GM20000 (cell line): ENCODE measurements around the gene SEL1L3.

Source experiments
- DNase-seq: peaks from one replicate; pipeline ENCODE4 v3.0.0; 2012; ENCODE audit warnings: low spot score
- TF ChIP-seq, protein P1 (sequence below): IDR thresholded peaks from 2 replicates; pipeline ENCODE4 v1.5.1; 2012; ENCODE audit warnings: mild to moderate bottlenecking, control low read depth; ENCODE audit errors: extremely low read depth, missing control alignments

The SEL1L3 gene

GRCh38 chr4:25845841-25846653 lies 16.7 kb downstream of the SEL1L3 start:
- TF ChIP-seq, protein P1, sequence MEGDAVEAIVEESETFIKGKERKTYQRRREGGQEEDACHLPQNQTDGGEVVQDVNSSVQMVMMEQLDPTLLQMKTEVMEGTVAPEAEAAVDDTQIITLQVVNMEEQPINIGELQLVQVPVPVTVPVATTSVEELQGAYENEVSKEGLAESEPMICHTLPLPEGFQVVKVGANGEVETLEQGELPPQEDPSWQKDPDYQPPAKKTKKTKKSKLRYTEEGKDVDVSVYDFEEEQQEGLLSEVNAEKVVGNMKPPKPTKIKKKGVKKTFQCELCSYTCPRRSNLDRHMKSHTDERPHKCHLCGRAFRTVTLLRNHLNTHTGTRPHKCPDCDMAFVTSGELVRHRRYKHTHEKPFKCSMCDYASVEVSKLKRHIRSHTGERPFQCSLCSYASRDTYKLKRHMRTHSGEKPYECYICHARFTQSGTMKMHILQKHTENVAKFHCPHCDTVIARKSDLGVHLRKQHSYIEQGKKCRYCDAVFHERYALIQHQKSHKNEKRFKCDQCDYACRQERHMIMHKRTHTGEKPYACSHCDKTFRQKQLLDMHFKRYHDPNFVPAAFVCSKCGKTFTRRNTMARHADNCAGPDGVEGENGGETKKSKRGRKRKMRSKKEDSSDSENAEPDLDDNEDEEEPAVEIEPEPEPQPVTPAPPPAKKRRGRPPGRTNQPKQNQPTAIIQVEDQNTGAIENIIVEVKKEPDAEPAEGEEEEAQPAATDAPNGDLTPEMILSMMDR = no peak
- DNase-seq = no peak

DNA sequence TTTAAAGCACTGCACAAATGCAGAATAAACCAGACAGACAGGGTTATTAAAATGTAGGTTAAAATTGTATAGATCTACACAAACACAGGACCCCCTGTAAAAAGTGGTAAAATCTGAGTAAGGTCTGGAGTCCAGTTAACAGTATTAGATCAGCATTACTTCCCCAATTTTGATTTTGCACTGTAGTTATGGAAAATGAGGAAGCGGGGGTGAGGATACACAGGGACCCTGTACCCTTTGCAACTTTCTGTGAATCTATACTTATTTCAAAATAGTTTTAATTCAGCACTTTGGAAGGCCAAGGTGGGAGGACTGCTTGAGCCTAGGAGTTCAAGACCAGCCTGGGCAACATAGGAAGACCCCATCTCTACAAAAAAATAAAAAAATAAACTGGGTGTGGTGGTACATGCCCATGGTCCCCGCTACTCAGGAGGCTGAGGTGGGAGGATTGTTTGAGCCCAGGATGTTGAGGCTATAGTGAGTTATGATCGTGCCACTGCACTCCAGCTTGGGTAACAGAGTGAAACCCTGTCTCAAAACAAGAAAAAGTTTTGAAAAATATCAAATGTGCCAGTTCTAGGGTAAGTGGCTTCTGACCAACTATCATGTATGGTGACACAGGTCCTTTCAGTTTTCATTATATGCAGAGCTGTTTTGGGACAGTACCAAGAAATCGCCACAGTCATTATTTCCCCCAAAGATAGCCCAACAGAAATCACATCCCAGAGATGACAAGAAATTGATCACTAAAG lies 17.7 kb downstream of the SEL1L3 start:
- TF ChIP-seq, protein P1 = no peak
- DNase-seq = no peak

- peak; percentile 44 for DNase-seq
- TF ChIP-seq, protein P1 = no peak
Observed at GRCh38 chr4:25843340-25844097, 19.3 kb downstream of the SEL1L3 start.

DNA sequence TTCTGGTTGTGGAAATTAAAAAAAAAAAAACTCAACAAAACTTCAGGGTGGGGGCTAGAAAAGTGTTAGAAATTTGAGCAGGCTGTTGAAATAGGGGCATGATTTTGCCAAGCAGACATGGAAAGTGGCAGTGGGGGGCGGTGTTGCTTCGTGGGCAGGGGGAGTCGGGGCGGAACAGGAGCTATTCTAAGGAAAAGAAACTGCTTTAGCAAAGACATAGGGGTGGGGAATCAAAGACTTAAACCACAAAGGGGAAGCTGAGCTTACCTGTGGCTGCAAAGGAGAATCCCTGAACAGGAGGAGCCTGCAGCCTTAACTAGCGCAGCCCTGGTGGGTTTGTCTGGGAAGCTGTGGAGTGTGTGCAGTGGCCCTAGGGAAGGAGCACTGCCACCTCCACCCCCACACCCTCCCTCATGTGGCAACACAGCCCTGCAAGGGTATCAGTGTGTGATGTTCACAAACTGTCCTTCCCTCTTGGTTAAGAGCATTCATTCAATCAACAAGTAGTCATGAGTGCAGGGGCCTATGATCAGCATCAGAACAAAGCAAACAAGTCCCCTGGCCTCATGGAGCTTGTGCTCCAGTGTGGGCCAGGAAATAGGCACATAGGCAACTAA lies 20.5 kb downstream of the SEL1L3 start:
- DNase-seq = peak; percentile 63
- TF ChIP-seq, protein P1 = peak; percentile 58

DNA sequence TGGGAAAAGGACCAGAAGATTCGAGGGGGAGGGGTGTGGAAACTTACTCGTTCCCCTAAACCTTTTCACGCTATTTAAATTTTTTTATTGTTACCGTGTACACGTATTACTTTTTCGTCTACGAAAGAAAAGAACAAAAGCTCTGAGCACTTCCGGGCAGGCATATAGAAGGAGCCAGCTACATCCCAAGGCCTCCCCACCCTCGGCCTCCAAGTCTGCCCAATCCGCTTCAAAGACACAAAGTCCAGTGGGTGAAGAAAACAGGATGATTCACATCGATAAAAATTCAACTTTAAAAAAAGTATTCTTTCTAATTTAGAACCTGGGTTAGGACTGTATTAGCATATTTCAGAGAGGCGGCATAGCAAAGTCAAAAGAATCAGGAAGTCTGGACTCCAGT lies 23.1 kb downstream of the SEL1L3 start:
- no peak for DNase-seq
- TF ChIP-seq, protein P1 = no peak

DNA sequence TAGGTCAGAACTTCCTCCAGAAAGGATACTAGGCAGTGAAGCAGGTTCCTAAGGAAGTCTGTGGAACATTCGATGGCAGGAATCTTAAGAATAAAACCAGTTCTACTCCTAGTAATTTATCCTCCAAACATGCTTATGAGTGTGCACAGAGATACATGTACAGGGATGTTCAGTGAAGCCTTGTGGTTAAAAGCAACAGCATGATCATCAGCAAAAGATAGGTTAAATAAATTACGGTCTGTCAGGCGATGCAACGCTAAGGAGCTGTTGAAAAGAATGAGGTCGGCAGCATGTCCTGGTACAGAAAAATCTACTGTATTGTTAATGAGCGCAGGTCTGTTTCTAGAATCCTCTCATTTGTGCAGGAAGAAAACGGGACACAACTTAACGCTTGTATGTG lies 23.6 kb downstream of the SEL1L3 start:
- TF ChIP-seq, protein P1 = no peak
- DNase-seq = no peak

DNA sequence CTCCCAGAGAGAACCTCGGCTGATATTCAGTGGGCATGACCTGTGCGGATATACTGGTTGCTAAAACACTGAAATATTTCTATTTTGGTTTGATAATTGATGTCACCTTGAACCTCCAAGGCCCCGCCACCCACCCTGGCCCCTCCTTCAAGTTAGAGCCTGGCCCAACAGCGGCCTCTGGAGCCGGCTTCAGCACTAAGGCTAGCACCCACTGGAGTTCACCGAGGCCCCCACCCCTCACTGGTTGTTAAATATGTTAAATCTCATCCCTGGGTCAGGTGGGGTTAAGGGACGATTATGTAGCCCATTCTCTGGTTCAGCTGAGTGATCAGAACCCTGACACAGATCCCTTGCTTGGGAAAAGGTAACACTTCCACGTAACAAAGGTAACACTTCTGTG lies 24.3 kb downstream of the SEL1L3 start:
- TF ChIP-seq, protein P1 = no peak
- no peak for DNase-seq
